Retinal pigment epithelial cell (primary cell): Measurements from ENCODE around the gene PCDH8.

Experiments used
- DNase-seq: peaks from one replicate; pipeline ENCODE4 v3.0.0-alpha.2; 2010; ENCODE audit warnings: low read depth
- H3K4me3 ChIP-seq: 2 replicates; pipeline ENCODE4 v1.5.1; 2011; ENCODE audit warnings: mild to moderate bottlenecking, low read length, control low read depth, moderate library complexity
- CTCF ChIP-seq: conservative IDR thresholded peaks from 2 replicates; pipeline ENCODE4 v1.5.1; 2011; ENCODE audit warnings: low read depth, low read length, control low read depth, inconsistent platforms

Gene PCDH8

GRCh38 chr13:52793515-52794061, 54.9 kb downstream of the PCDH8 start:
- no peak for DNase-seq
- H3K4me3 ChIP-seq, result no peak overlapping the region
- no peak for TF ChIP-seq CTCF
